SU-DHL-6 (cell line): ENCODE data around the gene PCDH17.

Experiments used
- EZH2phosphoT487 ChIP-seq: fragments of 200-600 bp; sonication (generic), shearing (Covaris generic); conservative IDR thresholded peaks from 2 replicates; pipeline ENCODE4 v1.6.1; 2018; ENCODE audit warnings: mild to moderate bottlenecking, antibody characterized with exemption, low read length, moderate library complexity, mixed read lengths
- TF ChIP-seq, protein P1 (sequence below): fragments of 200-600 bp; sonication (generic); IDR thresholded peaks from one replicate; pipeline ENCODE4 v1.5.1; 2017; ENCODE audit warnings: antibody characterized with exemption, mild to moderate bottlenecking, low read length, moderate library complexity; ENCODE audit not compliant: insufficient read depth, poor library complexity, severe bottlenecking

DNA sequence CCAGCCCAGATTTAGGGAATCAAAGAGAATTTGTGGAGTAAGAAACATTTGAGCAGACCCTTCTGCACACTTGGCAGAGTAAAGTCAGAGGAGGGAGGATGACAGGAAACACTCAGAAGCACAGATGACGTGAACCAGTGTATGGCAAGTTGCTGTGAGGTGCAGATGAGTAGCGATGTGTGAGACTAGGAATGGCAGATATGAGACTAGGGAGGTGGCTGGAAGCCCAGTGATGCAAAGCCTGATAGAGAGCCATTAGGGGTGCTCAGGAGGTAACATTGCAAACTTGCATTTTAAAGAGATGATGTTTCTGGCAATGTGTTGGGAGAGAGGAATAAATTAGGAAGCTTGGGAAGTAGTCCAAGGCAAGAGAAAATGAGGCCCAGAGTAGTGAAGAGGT lies 44.0 kb downstream of the PCDH17 start:
- TF ChIP-seq, protein P1, sequence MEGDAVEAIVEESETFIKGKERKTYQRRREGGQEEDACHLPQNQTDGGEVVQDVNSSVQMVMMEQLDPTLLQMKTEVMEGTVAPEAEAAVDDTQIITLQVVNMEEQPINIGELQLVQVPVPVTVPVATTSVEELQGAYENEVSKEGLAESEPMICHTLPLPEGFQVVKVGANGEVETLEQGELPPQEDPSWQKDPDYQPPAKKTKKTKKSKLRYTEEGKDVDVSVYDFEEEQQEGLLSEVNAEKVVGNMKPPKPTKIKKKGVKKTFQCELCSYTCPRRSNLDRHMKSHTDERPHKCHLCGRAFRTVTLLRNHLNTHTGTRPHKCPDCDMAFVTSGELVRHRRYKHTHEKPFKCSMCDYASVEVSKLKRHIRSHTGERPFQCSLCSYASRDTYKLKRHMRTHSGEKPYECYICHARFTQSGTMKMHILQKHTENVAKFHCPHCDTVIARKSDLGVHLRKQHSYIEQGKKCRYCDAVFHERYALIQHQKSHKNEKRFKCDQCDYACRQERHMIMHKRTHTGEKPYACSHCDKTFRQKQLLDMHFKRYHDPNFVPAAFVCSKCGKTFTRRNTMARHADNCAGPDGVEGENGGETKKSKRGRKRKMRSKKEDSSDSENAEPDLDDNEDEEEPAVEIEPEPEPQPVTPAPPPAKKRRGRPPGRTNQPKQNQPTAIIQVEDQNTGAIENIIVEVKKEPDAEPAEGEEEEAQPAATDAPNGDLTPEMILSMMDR, result no peak
- TF ChIP-seq EZH2phosphoT487, result no peak
